Osteocyte (in vitro differentiated cells): Measurements from ENCODE around the gene SOX18. TPM values are rescaled to one million over a fixed set of nuclear protein-coding genes. Genes with fewer than 3 reads are reported as not detected.

Source experiments
- DNase-seq: peaks from one replicate; pipeline ENCODE4 v3.0.0; 2021; ENCODE audit warnings: mixed read lengths; ENCODE audit not compliant: unreplicated experiment; ENCODE audit errors: extremely low spot score
- H3K27ac Mint-ChIP-seq: one replicate; pipeline ENCODE4 v1.8.0; 2021; ENCODE audit warnings: mild to moderate bottlenecking, mixed read lengths; ENCODE audit not compliant: unreplicated experiment
- H3K27me3 Mint-ChIP-seq: one replicate; pipeline ENCODE4 v1.8.0; 2021; ENCODE audit warnings: mixed read lengths; ENCODE audit not compliant: unreplicated experiment
- H3K36me3 Mint-ChIP-seq: one replicate; pipeline ENCODE4 v1.8.0; 2021; ENCODE audit warnings: mixed read lengths; ENCODE audit not compliant: unreplicated experiment
- H3K4me1 Mint-ChIP-seq: one replicate; pipeline ENCODE4 v1.8.0; 2021; ENCODE audit warnings: mixed read lengths; ENCODE audit not compliant: unreplicated experiment
- H3K4me3 Mint-ChIP-seq: one replicate; pipeline ENCODE4 v1.8.0; 2021; ENCODE audit warnings: mild to moderate bottlenecking, moderate library complexity, mixed read lengths; ENCODE audit not compliant: unreplicated experiment
- H3K9me3 Mint-ChIP-seq: one replicate; pipeline ENCODE4 v1.8.0; 2021; ENCODE audit warnings: mixed read lengths; ENCODE audit not compliant: unreplicated experiment
- CTCF ChIP-seq: fragments of 200-600 bp; sonication (generic); IDR thresholded peaks from 2 replicates; pipeline ENCODE4 v1.5.0; 2021; ENCODE audit warnings: antibody characterized with exemption, mild to moderate bottlenecking, moderate library complexity
- total RNA-seq: library from RNA; stranded (reverse); gene quantifications from 2 replicates; pipeline ENCODE4 v1.2.1, GENCODE V29; 2021

The SOX18 gene
- total RNA-seq, 1 donor from 2014 or later, result 1.2 TPM

DNA sequence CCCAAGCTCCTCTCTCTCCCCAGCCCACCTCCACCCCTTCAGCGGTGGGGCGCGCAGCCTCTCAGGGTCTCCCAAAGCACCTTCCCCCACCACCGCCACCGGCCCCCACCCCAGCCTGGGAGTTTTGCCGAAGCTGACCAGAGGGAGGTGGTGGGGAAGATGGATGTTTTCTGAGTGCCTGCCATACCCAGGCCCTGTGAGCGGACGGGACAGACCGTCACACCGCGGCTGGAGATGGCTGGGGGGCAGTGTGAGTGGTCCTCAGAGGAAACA, 7.7 kb downstream of the SOX18 start:
- peaks cover 9% of the 10 kb centered on the region for H3K27me3 Mint-ChIP-seq
- DNase-seq, result no peak

GRCh38 chr20:64041040-64041780, 8.2 kb downstream of the SOX18 start:
- Mint-ChIP-seq H3K9me3 (no peaks in the 10 kb centered on the region), H3K27me3 (peaks cover 9% of the 10 kb centered on the region), H3K36me3 (no peaks in the 10 kb centered on the region), H3K4me3 (no peak overlapping the region), H3K27ac (no peak overlapping the region), H3K4me1 (peaks cover 46% of the 10 kb centered on the region)
- no peak for DNase-seq
- TF ChIP-seq CTCF, result no peak

More for the DNA sequence above, 7.7 kb downstream of the SOX18 start:
- Mint-ChIP-seq H3K36me3 (no peaks in the 10 kb centered on the region), H3K9me3 (no peaks in the 10 kb centered on the region), H3K27ac (no peak overlapping the region), H3K4me3 (no peak overlapping the region), H3K4me1 (peaks cover 46% of the 10 kb centered on the region)
- no peak for TF ChIP-seq CTCF

- DNase-seq, result no peak
- peaks cover 9% of the 10 kb centered on the region for H3K27me3 Mint-ChIP-seq
- H3K36me3 Mint-ChIP-seq, result no peaks in the 10 kb centered on the region
- no peaks in the 10 kb centered on the region for H3K9me3 Mint-ChIP-seq
- H3K4me1 Mint-ChIP-seq, result peaks cover 38% of the 10 kb centered on the region
- no peak overlapping the region for H3K27ac Mint-ChIP-seq
- no peak for TF ChIP-seq CTCF
- no peak overlapping the region for H3K4me3 Mint-ChIP-seq
Measured at GRCh38 chr20:64040231-64041039, 9.0 kb downstream of the SOX18 start.

- no peak for TF ChIP-seq CTCF
- H3K4me1 Mint-ChIP-seq, result peaks cover 29% of the 10 kb centered on the region
- peaks cover 3% of the 10 kb centered on the region for H3K36me3 Mint-ChIP-seq
- no peaks in the 10 kb centered on the region for H3K9me3 Mint-ChIP-seq
- H3K27ac Mint-ChIP-seq, result no peak overlapping the region
- peak overlapping the region; percentile 65 for H3K4me3 Mint-ChIP-seq
- DNase-seq, result no peak
- peaks cover 9% of the 10 kb centered on the region for H3K27me3 Mint-ChIP-seq
Measured at GRCh38 chr20:64039293-64040160, 9.9 kb downstream of the SOX18 start.
